ENCODE data around the gene MYL11. TPM values are rescaled to one million over a fixed set of nuclear protein-coding genes. Genes with fewer than 3 reads are reported as not detected.
"Not testable (repeated sequence)": the region's sequence is repeated elsewhere in the genome, so short reads cannot be mapped to it uniquely, and the experiment has no call there.

MYL11 gene
- total RNA-seq, 1 donor from 2014 or later = 0.85 TPM

DNA sequence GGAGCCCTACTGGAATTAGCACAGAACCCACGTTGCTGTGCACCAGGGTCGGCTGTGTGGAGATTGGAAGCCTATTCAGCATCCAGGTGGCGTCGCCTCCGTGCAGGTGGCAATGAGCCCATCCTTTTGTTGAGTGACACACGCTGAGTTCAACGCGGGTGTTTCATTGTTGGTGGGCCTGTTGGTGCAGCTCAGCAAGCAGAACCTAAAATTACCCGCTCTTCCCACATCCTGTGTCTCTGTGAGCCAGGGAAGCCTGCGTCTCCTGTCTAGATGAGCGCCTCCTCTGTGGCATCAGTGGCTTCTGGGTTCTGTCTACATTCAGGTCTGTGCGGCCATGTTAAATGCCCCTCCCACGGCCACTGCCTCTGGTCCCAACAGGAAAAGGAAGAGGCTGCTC lies 34.0 kb upstream of the MYL11 start:
- TF ChIP-seq, protein P1, sequence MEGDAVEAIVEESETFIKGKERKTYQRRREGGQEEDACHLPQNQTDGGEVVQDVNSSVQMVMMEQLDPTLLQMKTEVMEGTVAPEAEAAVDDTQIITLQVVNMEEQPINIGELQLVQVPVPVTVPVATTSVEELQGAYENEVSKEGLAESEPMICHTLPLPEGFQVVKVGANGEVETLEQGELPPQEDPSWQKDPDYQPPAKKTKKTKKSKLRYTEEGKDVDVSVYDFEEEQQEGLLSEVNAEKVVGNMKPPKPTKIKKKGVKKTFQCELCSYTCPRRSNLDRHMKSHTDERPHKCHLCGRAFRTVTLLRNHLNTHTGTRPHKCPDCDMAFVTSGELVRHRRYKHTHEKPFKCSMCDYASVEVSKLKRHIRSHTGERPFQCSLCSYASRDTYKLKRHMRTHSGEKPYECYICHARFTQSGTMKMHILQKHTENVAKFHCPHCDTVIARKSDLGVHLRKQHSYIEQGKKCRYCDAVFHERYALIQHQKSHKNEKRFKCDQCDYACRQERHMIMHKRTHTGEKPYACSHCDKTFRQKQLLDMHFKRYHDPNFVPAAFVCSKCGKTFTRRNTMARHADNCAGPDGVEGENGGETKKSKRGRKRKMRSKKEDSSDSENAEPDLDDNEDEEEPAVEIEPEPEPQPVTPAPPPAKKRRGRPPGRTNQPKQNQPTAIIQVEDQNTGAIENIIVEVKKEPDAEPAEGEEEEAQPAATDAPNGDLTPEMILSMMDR (IDR thresholded peaks at IDR 0.05; ENCODE audit: unreplicated experiment) = no peak
- no peak overlapping the region for H3K4me3 Mint-ChIP-seq (ENCODE audit: unreplicated experiment)
- no peaks in the 10 kb centered on the region for H3K36me3 Mint-ChIP-seq (ENCODE audit: low read depth, unreplicated experiment)
- peaks cover 4% of the 10 kb centered on the region for H3K27me3 Mint-ChIP-seq (ENCODE audit: unreplicated experiment)
- H3K9me3 Mint-ChIP-seq (ENCODE audit: unreplicated experiment) = no peaks in the 10 kb centered on the region
- H3K4me1 Mint-ChIP-seq (ENCODE audit: unreplicated experiment) = peaks cover 4% of the 10 kb centered on the region
- no peak for DNase-seq (ENCODE audit: low spot score)
- no peak overlapping the region for H3K27ac Mint-ChIP-seq (ENCODE audit: unreplicated experiment)

DNA sequence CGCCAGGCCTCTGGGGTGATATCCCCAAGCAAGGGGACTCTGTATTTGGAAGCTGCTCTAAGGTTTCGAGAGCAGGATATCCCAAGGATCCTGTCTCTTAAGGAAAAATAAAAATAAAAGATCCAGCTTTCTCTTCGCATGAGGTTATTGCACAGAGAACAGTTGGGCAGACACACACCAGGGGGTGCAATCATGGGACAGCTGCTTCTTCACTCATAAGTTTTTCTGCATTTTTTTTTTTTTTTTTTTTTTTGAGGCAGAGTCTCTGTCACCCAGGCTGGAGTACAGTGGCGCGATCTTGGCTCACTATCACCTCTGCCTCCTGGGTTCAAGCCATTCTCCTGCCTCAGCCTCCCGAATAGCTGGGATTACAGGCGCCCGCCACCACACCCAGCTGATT lies 32.6 kb upstream of the MYL11 start:
- H3K36me3 Mint-ChIP-seq (ENCODE audit: low read depth, unreplicated experiment); H3K27me3 Mint-ChIP-seq (ENCODE audit: unreplicated experiment); DNase-seq (ENCODE audit: low spot score); H3K9me3 Mint-ChIP-seq (ENCODE audit: unreplicated experiment); H3K4me1 Mint-ChIP-seq (ENCODE audit: unreplicated experiment); H3K27ac Mint-ChIP-seq (ENCODE audit: unreplicated experiment); H3K4me3 Mint-ChIP-seq (ENCODE audit: unreplicated experiment): not testable (repeated sequence)

DNA sequence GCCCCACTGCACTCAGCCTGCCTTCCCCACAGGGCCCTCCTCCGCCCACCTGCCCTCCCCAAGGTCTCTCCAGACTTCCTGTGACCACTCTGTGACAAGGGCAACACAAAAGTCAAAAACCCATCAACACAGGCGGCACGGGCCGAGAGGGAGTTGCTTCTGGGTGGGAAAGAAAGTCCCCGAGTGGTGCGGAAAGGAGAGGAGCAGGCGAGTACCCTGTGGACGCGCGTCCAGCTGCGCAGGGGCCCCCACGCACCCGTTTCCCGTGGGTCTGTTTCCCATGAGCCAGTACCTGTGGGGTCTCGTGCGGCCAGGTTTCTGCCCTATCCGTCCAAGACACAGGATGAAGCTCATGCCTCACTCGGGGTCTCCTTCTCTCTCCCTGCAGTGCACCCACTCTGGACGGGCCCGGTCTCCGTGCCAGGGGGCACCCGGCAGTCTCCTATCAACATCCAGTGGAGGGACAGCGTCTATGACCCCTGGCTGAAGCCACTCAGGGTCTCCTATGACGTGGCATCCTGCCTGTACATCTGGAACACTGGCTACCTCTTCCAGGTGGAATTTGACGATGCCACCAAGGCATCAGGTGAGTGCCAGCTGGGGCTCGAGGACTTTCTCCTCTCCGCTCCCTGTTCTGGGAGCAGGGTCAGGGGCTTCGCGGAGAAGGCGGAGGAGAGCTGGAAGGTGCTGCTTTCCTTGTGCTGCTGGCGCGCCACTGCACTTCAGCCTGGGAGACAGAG lies 31.7 kb upstream of the MYL11 start:
- TF ChIP-seq, protein P1 (IDR thresholded peaks at IDR 0.05; ENCODE audit: unreplicated experiment) = no peak
- peaks cover 4% of the 10 kb centered on the region for H3K27me3 Mint-ChIP-seq (ENCODE audit: unreplicated experiment)
- no peaks in the 10 kb centered on the region for H3K9me3 Mint-ChIP-seq (ENCODE audit: unreplicated experiment)
- H3K36me3 Mint-ChIP-seq (ENCODE audit: low read depth, unreplicated experiment) = no peaks in the 10 kb centered on the region
- no peak overlapping the region for H3K27ac Mint-ChIP-seq (ENCODE audit: unreplicated experiment)
- H3K4me3 Mint-ChIP-seq (ENCODE audit: unreplicated experiment) = no peak overlapping the region
- no peak for DNase-seq (ENCODE audit: low spot score)
- no peaks in the 10 kb centered on the region for H3K4me1 Mint-ChIP-seq (ENCODE audit: unreplicated experiment)

DNA sequence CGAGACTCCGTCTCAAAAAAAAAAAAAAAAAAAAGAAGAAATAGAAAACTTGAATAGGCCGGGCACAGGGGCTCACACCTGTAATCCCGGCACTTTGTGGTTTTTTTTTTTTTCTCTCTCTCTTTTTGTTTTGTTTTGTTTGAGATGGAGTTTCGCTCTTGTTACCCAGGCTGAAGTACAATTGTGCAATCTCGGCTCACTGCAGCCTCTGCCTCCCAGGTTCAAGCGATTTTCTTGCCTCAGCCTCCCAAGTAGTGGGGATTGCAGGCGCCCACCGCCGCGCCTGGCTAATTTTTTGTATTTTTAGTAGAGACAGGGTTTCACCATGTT lies 31.1 kb upstream of the MYL11 start:
- not testable (repeated sequence) for DNase-seq (ENCODE audit: low spot score)

DNA sequence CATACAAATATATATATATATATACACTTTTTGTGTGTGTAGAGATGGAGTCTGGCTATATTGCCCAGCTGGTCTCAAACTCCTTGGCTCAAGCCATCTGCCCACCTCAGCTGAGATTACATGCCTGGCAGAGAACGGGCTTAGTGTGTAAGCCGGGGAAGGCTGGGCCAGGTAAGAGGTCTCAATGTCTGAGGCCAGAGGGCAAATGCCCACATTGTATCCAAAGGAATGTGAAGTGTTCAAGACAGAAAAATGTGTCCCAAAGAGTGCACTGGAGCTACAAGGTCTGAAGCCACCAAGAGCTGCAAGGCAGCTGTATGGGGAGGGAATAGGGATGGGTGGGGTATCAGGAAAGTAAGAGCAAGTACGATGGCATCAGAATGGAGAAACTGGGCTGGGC lies 28.3 kb upstream of the MYL11 start:
- H3K36me3 Mint-ChIP-seq (ENCODE audit: low read depth, unreplicated experiment) = peaks cover 12% of the 10 kb centered on the region
- TF ChIP-seq, protein P1 (IDR thresholded peaks at IDR 0.05; ENCODE audit: unreplicated experiment) = no peak
- peaks cover 2% of the 10 kb centered on the region for H3K27me3 Mint-ChIP-seq (ENCODE audit: unreplicated experiment)
- H3K27ac Mint-ChIP-seq (ENCODE audit: unreplicated experiment) = no peak overlapping the region
- no peaks in the 10 kb centered on the region for H3K9me3 Mint-ChIP-seq (ENCODE audit: unreplicated experiment)
- H3K4me1 Mint-ChIP-seq (ENCODE audit: unreplicated experiment) = no peaks in the 10 kb centered on the region
- no peak overlapping the region for H3K4me3 Mint-ChIP-seq (ENCODE audit: unreplicated experiment)
- no peak for DNase-seq (ENCODE audit: low spot score)

More for the DNA sequence above, 31.1 kb upstream of the MYL11 start:
- not testable (repeated sequence) for H3K27me3 Mint-ChIP-seq (ENCODE audit: unreplicated experiment); H3K27ac Mint-ChIP-seq (ENCODE audit: unreplicated experiment); H3K4me3 Mint-ChIP-seq (ENCODE audit: unreplicated experiment); H3K9me3 Mint-ChIP-seq (ENCODE audit: unreplicated experiment); H3K36me3 Mint-ChIP-seq (ENCODE audit: low read depth, unreplicated experiment); H3K4me1 Mint-ChIP-seq (ENCODE audit: unreplicated experiment)

DNA sequence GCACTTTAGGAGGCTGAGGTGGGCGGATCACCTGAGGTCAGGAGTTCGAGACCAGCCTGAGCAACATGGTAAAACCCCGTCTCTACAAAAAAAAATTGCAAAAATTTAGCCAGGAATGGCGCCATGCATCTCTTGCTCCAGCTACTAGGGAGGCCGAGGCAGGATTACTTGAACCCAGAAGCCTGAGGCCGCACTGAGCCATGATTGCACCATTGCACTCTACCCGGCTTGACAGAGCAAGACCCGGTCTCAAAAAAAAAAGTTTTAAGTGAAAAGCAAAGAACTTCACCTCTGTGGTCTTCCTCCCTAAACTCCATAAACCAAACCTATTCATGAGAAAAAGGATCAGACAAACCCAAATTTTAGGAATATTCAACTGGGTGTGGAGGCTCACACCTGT lies 26.5 kb upstream of the MYL11 start:
- Mint-ChIP-seq H3K36me3 (ENCODE audit: low read depth, unreplicated experiment) (peaks cover 17% of the 10 kb centered on the region), H3K9me3 (ENCODE audit: unreplicated experiment) (no peaks in the 10 kb centered on the region), H3K4me1 (ENCODE audit: unreplicated experiment) (no peaks in the 10 kb centered on the region), H3K4me3 (ENCODE audit: unreplicated experiment) (no peak overlapping the region), H3K27ac (ENCODE audit: unreplicated experiment) (no peak overlapping the region), H3K27me3 (ENCODE audit: unreplicated experiment) (peaks cover 11% of the 10 kb centered on the region)
- no peak for DNase-seq (ENCODE audit: low spot score)
- TF ChIP-seq, protein P1 (IDR thresholded peaks at IDR 0.05; ENCODE audit: unreplicated experiment) = no peak
